Liver (tissue), 3 donors: ENCODE measurements around the gene SERPINB13.
"Not testable (repeated sequence)": the region's sequence is repeated elsewhere in the genome, so short reads cannot be mapped to it uniquely, and the experiment has no call there.

Source experiments
- EGR1 ChIP-seq, 2 donors: IDR thresholded peaks; 2 replicates each; pipeline ENCODE4 v1.6.1; 2016 to 2018; ENCODE audit warnings: antibody characterized with exemption in 2 of 2, low read depth in 2 of 2
- GABPA ChIP-seq, 2 donors: IDR thresholded peaks in 1 of 2; conservative IDR thresholded peaks in 1 of 2; 2 replicates each; pipeline ENCODE4 v1.6.1; 2016; ENCODE audit warnings: antibody characterized with exemption in 2 of 2, mild to moderate bottlenecking in 1 of 2, moderate library complexity in 1 of 2
- JUND ChIP-seq, 2 donors: IDR thresholded peaks; 2 replicates each; pipeline ENCODE4 v1.6.1; 2016; ENCODE audit warnings: antibody characterized with exemption in 2 of 2
- NR2F2 ChIP-seq: IDR thresholded peaks from 2 replicates; pipeline ENCODE4 v1.6.1; 2016; ENCODE audit warnings: antibody characterized with exemption
- TAF1 ChIP-seq: conservative IDR thresholded peaks from 2 replicates; pipeline ENCODE4 v1.6.1; 2016; ENCODE audit warnings: antibody characterized with exemption, mild to moderate bottlenecking
- YY1 ChIP-seq: IDR thresholded peaks from 2 replicates; pipeline ENCODE4 v1.6.1; 2016; ENCODE audit warnings: antibody characterized with exemption, mild to moderate bottlenecking
- TF ChIP-seq, protein P1 (sequence below): fragments of 150-350 bp; IDR thresholded peaks from 2 replicates; pipeline ENCODE4 v1.5.1; 2017; ENCODE audit warnings: improper control_type of control experiment, low read depth, low read length; ENCODE audit not compliant: missing input control
- TF ChIP-seq, protein P2 (sequence below): IDR thresholded peaks from 2 replicates; pipeline ENCODE4 v1.6.1; 2016; ENCODE audit warnings: antibody characterized with exemption
- TF ChIP-seq, protein P3 (sequence below): IDR thresholded peaks from 2 replicates; pipeline ENCODE4 v1.6.1; 2016; ENCODE audit warnings: antibody characterized with exemption, mild to moderate bottlenecking
- TF ChIP-seq, protein P4 (sequence below): IDR thresholded peaks from 2 replicates; pipeline ENCODE4 v1.6.1; 2016; ENCODE audit warnings: antibody characterized with exemption
- donor health status: healthy.
- donor health status: healthy.

DNA sequence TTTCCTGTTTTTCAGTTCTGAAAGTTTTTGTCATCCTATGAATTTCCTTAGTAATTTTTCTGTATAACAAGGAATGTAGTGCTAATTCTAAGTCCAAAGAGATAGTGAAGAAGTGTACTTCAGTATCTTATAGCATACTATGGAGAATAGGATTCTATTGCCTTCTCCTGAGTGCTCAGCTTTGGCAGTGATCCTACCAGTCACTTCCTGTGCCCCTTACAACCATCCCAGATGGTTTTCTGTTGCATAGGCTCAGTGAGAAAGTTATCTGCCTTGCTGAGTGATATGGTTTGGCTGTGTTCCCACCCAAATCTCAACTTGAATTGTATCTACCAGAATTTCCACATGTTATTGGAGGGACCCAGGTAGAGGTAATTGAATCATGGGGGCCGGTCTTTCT lies 57.6 kb downstream of the SERPINB13 start:
- TF ChIP-seq, protein P1, sequence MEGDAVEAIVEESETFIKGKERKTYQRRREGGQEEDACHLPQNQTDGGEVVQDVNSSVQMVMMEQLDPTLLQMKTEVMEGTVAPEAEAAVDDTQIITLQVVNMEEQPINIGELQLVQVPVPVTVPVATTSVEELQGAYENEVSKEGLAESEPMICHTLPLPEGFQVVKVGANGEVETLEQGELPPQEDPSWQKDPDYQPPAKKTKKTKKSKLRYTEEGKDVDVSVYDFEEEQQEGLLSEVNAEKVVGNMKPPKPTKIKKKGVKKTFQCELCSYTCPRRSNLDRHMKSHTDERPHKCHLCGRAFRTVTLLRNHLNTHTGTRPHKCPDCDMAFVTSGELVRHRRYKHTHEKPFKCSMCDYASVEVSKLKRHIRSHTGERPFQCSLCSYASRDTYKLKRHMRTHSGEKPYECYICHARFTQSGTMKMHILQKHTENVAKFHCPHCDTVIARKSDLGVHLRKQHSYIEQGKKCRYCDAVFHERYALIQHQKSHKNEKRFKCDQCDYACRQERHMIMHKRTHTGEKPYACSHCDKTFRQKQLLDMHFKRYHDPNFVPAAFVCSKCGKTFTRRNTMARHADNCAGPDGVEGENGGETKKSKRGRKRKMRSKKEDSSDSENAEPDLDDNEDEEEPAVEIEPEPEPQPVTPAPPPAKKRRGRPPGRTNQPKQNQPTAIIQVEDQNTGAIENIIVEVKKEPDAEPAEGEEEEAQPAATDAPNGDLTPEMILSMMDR: not testable (repeated sequence)
- TF ChIP-seq GABPA (IDR thresholded peaks at IDR 0.05 in 1 of 2, conservative IDR thresholded peaks at IDR 0.05 in 1 of 2); TAF1; YY1; EGR1 (IDR thresholded peaks at IDR 0.05; ENCODE audit: low read depth in 2 of 2); JUND (IDR thresholded peaks at IDR 0.05); NR2F2: not testable (repeated sequence)
- TF ChIP-seq, protein P2, sequence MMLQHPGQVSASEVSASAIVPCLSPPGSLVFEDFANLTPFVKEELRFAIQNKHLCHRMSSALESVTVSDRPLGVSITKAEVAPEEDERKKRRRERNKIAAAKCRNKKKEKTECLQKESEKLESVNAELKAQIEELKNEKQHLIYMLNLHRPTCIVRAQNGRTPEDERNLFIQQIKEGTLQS: not testable (repeated sequence)
- TF ChIP-seq, protein P3, sequence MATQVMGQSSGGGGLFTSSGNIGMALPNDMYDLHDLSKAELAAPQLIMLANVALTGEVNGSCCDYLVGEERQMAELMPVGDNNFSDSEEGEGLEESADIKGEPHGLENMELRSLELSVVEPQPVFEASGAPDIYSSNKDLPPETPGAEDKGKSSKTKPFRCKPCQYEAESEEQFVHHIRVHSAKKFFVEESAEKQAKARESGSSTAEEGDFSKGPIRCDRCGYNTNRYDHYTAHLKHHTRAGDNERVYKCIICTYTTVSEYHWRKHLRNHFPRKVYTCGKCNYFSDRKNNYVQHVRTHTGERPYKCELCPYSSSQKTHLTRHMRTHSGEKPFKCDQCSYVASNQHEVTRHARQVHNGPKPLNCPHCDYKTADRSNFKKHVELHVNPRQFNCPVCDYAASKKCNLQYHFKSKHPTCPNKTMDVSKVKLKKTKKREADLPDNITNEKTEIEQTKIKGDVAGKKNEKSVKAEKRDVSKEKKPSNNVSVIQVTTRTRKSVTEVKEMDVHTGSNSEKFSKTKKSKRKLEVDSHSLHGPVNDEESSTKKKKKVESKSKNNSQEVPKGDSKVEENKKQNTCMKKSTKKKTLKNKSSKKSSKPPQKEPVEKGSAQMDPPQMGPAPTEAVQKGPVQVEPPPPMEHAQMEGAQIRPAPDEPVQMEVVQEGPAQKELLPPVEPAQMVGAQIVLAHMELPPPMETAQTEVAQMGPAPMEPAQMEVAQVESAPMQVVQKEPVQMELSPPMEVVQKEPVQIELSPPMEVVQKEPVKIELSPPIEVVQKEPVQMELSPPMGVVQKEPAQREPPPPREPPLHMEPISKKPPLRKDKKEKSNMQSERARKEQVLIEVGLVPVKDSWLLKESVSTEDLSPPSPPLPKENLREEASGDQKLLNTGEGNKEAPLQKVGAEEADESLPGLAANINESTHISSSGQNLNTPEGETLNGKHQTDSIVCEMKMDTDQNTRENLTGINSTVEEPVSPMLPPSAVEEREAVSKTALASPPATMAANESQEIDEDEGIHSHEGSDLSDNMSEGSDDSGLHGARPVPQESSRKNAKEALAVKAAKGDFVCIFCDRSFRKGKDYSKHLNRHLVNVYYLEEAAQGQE: not testable (repeated sequence)
- TF ChIP-seq, protein P4, sequence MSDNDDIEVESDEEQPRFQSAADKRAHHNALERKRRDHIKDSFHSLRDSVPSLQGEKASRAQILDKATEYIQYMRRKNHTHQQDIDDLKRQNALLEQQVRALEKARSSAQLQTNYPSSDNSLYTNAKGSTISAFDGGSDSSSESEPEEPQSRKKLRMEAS: not testable (repeated sequence)
